Panc1 (cell line): ENCODE data around the gene RPS16. TPM values are rescaled to one million over a fixed set of nuclear protein-coding genes. Genes with fewer than 3 reads are reported as not detected.
A peak's percentile ranks its signal among the peaks of the same experiment; 100 is the strongest.

Experiments used
- ATAC-seq: fragments of 200-7000 bp; cut with Tn5 transposase; 2 replicates; pipeline ENCODE4 v1.9.1; 2020; ENCODE audit warnings: mild to moderate bottlenecking, moderate library complexity
- BruUV-seq: library from RNA; stranded (reverse); fragments of 400-500 nt; replicated peaks from 2 replicates; lab custom pipeline; 2021; lab: Mats Ljungman, UMichigan
- CTCF ChIA-PET: fragments of 300-600 bp; sonication (Branson Sonifier 250); formaldehyde crosslinking; loops from one replicate; lab custom pipeline; 2022; ENCODE audit warnings: antibody characterized with exemption; lab: Charles Lee
- POLR2A ChIA-PET: fragments of 300-600 bp; sonication (Branson Sonifier 250); formaldehyde crosslinking; loops from one replicate; lab custom pipeline; 2022; ENCODE audit warnings: antibody characterized with exemption; lab: Charles Lee
- DNase-seq: peaks from one replicate; pipeline ENCODE4 v3.0.0-alpha.2; 2010; ENCODE audit warnings: low read depth, low spot score
- H3K27ac ChIP-seq: 2 replicates; pipeline ENCODE4 v1.5.1; 2011; ENCODE audit warnings: mild to moderate bottlenecking, low read length, inconsistent platforms
- H3K27me3 ChIP-seq: fragments of 200-500 bp; sonication (Bioruptor generic); 2 replicates; pipeline ENCODE4 v1.6.0; 2014; ENCODE audit warnings: low read length, inconsistent platforms; ENCODE audit not compliant: control insufficient read depth, insufficient read depth
- H3K36me3 ChIP-seq: fragments of 200-500 bp; sonication (Bioruptor generic); 2 replicates; pipeline ENCODE4 v1.5.1; 2014; ENCODE audit warnings: inconsistent platforms, mild to moderate bottlenecking, low read length, moderate library complexity; ENCODE audit not compliant: control insufficient read depth, insufficient read depth
- H3K4me1 ChIP-seq: 2 replicates; pipeline ENCODE4 v1.5.1; 2011; ENCODE audit warnings: inconsistent platforms, mild to moderate bottlenecking, low read length, moderate library complexity; ENCODE audit not compliant: control insufficient read depth, insufficient read depth
- H3K4me3 ChIP-seq, 2 experiments: 2 replicates each; pipeline ENCODE4 v1.5.1; 2011 to 2012; ENCODE audit warnings: low read depth in 2 of 2, low read length in 2 of 2, mild to moderate bottlenecking in 2 of 2, inconsistent platforms in 1 of 2, moderate library complexity in 1 of 2
- H3K9me3 ChIP-seq: fragments of 200-500 bp; sonication (Bioruptor generic); 2 replicates; pipeline ENCODE4 v1.5.1; 2014; ENCODE audit warnings: low read depth, mild to moderate bottlenecking, inconsistent platforms, low read length, moderate library complexity; ENCODE audit not compliant: control insufficient read depth, insufficient read depth
- POLR2AphosphoS5 ChIP-seq: IDR thresholded peaks from 2 replicates; pipeline ENCODE4 v1.6.1; 2012; ENCODE audit warnings: mild to moderate bottlenecking, low read depth, low read length, moderate library complexity
- SIN3A ChIP-seq: IDR thresholded peaks from 2 replicates; pipeline ENCODE4 v1.6.1; 2012; ENCODE audit warnings: low read depth, mild to moderate bottlenecking, low read length, moderate library complexity, borderline replicate concordance; ENCODE audit not compliant: insufficient read depth
- TCF7L2 ChIP-seq: IDR thresholded peaks from 2 replicates; pipeline ENCODE4 v1.6.1; 2011; ENCODE audit warnings: mild to moderate bottlenecking, low read depth, low read length, inconsistent platforms
- in situ Hi-C: cut with HindIII; loops from 2 replicates; pipeline ENCODE4 v1.10.0; 2016; ENCODE audit warnings: low sequenced_read_pairs, low pct_unique_long_range_greater_than_20kb
- intact Hi-C: fragments of 100-400 bp; cut with micrococcal nuclease; formaldehyde crosslinking; loops from one replicate; pipeline ENCODE4 v1.10.0; 2022; ENCODE audit not compliant: unreplicated experiment
- total RNA-seq: library from RNA; stranded (reverse); gene quantifications from one replicate; pipeline ENCODE4 v1.2.1, GENCODE V29; 2021; ENCODE audit not compliant: unreplicated experiment
- TF ChIP-seq, protein P1 (sequence below), 2 experiments: IDR thresholded peaks; 2 replicates each; pipeline ENCODE4 v1.6.1; 2011 to 2012; ENCODE audit warnings: low read depth in 2 of 2, control low read depth in 1 of 2, low read length in 1 of 2, mild to moderate bottlenecking in 1 of 2, moderate library complexity in 1 of 2; ENCODE audit not compliant: insufficient read depth in 1 of 2
- TF ChIP-seq, protein P2 (sequence below): fragments of 450-650 bp; IDR thresholded peaks from 2 replicates; pipeline ENCODE4 v1.5.1; 2017; ENCODE audit warnings: mild to moderate bottlenecking

RPS16 gene
- total RNA-seq, 1 experiment from 2014 or later: 27,832 TPM

DNA sequence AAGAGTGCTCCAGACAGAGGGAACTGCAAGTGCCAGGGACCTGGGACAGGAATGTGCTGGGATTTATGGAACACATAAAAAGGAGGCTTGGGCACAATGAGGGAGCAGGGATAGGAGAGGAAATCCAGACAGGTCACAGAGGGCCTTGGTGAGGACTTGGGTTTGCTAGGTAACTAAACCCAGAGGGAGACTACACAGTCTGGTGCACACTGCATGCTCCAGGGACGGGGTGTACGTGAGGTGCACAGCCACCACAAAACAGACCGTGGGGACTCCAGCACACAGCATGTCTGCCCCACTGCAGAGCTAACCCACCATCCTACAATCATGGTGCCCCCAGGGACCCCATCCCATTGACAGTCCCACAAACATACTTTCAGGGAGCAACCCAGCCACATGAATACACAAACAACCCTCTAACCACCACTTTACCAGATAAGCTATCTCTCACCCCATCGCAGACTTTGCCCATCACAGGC, 34.6 kb downstream of the RPS16 start:
- POLR2A ChIA-PET: interaction anchor here (0.5 to 15.7 kb wide), 20 partner anchors 8 to 761 kb away, joined by 3 to 524 read pairs (median 4); partner anchors contain the start of genes IFNL1, MED29, PAF1 and PLEKHG2
- in situ Hi-C loops (no loop called here), intact Hi-C loops (no loop called here)
- ATAC-seq (peak; percentile 2), DNase-seq (no peak)
- Histone ChIP-seq H3K4me1 (peaks cover 86% of the 10 kb centered on the region), H3K9me3 (no peaks in the 10 kb centered on the region), H3K36me3 (no peaks in the 10 kb centered on the region), H3K4me3 (peak overlapping the region in 1 of 2 experiments; percentile 55; a peak in 2 of 4 replicates), H3K27me3 (no peaks in the 10 kb centered on the region), H3K27ac (peak overlapping the region; percentile 90)
- TF ChIP-seq, protein P1, sequence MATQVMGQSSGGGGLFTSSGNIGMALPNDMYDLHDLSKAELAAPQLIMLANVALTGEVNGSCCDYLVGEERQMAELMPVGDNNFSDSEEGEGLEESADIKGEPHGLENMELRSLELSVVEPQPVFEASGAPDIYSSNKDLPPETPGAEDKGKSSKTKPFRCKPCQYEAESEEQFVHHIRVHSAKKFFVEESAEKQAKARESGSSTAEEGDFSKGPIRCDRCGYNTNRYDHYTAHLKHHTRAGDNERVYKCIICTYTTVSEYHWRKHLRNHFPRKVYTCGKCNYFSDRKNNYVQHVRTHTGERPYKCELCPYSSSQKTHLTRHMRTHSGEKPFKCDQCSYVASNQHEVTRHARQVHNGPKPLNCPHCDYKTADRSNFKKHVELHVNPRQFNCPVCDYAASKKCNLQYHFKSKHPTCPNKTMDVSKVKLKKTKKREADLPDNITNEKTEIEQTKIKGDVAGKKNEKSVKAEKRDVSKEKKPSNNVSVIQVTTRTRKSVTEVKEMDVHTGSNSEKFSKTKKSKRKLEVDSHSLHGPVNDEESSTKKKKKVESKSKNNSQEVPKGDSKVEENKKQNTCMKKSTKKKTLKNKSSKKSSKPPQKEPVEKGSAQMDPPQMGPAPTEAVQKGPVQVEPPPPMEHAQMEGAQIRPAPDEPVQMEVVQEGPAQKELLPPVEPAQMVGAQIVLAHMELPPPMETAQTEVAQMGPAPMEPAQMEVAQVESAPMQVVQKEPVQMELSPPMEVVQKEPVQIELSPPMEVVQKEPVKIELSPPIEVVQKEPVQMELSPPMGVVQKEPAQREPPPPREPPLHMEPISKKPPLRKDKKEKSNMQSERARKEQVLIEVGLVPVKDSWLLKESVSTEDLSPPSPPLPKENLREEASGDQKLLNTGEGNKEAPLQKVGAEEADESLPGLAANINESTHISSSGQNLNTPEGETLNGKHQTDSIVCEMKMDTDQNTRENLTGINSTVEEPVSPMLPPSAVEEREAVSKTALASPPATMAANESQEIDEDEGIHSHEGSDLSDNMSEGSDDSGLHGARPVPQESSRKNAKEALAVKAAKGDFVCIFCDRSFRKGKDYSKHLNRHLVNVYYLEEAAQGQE (IDR thresholded peaks at IDR 0.05; ENCODE audit: insufficient read depth in 1 of 2, low read depth in 2 of 2, low read length in 1 of 2): no peak
- TF ChIP-seq POLR2AphosphoS5: no peak
- no peak for TF ChIP-seq SIN3A
- TF ChIP-seq, protein P2, sequence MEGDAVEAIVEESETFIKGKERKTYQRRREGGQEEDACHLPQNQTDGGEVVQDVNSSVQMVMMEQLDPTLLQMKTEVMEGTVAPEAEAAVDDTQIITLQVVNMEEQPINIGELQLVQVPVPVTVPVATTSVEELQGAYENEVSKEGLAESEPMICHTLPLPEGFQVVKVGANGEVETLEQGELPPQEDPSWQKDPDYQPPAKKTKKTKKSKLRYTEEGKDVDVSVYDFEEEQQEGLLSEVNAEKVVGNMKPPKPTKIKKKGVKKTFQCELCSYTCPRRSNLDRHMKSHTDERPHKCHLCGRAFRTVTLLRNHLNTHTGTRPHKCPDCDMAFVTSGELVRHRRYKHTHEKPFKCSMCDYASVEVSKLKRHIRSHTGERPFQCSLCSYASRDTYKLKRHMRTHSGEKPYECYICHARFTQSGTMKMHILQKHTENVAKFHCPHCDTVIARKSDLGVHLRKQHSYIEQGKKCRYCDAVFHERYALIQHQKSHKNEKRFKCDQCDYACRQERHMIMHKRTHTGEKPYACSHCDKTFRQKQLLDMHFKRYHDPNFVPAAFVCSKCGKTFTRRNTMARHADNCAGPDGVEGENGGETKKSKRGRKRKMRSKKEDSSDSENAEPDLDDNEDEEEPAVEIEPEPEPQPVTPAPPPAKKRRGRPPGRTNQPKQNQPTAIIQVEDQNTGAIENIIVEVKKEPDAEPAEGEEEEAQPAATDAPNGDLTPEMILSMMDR: no peak
- no peak for TF ChIP-seq TCF7L2
- BruUV-seq: no TSS peak
- CTCF ChIA-PET: interaction anchor here (0.6 to 7.4 kb wide), 14 partner anchors 10 to 754 kb away, joined by 3 to 280 read pairs (median 7); partner anchors contain the start of genes EID2B, MED29, PAF1 and PLEKHG2

DNA sequence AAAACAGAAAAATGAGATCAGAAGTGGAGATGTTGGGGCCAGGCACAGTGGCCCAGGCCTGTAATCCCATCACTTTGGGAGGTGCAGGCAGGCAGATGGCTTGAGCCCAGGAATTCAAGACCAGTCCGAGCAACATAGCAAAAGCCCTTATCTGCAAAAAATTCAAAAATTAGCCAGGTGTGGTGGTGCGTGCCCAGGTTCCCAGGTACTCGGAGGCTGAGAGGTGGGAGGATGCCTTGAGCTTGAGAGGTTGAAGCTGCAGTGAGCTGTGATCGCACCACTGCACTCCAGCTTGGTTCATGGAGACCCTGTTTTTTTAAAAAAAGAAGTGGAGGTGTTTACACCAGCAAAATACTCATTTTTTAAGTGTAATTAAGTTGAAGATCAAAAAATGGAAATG, 35.7 kb downstream of the RPS16 start:
- Histone ChIP-seq H3K27ac (peak overlapping the region; percentile 0), H3K4me3 (no peak overlapping the region), H3K36me3 (peaks cover 3% of the 10 kb centered on the region; the same call in 1 of the 2 replicates), H3K27me3 (no peaks in the 10 kb centered on the region), H3K4me1 (peaks cover 75% of the 10 kb centered on the region), H3K9me3 (no peaks in the 10 kb centered on the region)
- ChIA-PET CTCF (interaction anchor here (0.6 to 7.4 kb wide), 7 partner anchors 8 to 132 kb away, joined by 3 to 280 read pairs (median 9); partner anchors contain the start of genes EID2B, MED29, PAF1 and PLEKHG2), POLR2A (interaction anchor here (0.6 to 15.7 kb wide), 9 partner anchors 9 to 34 kb away, joined by 3 to 524 read pairs (median 32); partner anchors contain the start of genes MED29, PAF1, PLEKHG2 and RPS16)
- TF ChIP-seq, protein P2: no peak
- no peak for TF ChIP-seq TCF7L2
- TF ChIP-seq, protein P1 (IDR thresholded peaks at IDR 0.05; ENCODE audit: insufficient read depth in 1 of 2, low read depth in 2 of 2, low read length in 1 of 2): no peak
- no peak for TF ChIP-seq POLR2AphosphoS5
- no peak for TF ChIP-seq SIN3A
- ATAC-seq (no peak), DNase-seq (no peak)
- no TSS peak for BruUV-seq
- intact Hi-C loops (no loop called here), in situ Hi-C loops (no loop called here)
